NCI-H748 (cell line): ENCODE results near the gene BTN2A1.
"Not testable (repeated sequence)": the region's sequence is repeated elsewhere in the genome, so short reads cannot be mapped to it uniquely, and the experiment has no call there.

Experiments used
- DNase-seq: peaks from one replicate; lab custom pipeline; 2025; ENCODE audit not compliant: unreplicated experiment; lab: John Stamatoyannopoulos, UW

BTN2A1 gene

DNA sequence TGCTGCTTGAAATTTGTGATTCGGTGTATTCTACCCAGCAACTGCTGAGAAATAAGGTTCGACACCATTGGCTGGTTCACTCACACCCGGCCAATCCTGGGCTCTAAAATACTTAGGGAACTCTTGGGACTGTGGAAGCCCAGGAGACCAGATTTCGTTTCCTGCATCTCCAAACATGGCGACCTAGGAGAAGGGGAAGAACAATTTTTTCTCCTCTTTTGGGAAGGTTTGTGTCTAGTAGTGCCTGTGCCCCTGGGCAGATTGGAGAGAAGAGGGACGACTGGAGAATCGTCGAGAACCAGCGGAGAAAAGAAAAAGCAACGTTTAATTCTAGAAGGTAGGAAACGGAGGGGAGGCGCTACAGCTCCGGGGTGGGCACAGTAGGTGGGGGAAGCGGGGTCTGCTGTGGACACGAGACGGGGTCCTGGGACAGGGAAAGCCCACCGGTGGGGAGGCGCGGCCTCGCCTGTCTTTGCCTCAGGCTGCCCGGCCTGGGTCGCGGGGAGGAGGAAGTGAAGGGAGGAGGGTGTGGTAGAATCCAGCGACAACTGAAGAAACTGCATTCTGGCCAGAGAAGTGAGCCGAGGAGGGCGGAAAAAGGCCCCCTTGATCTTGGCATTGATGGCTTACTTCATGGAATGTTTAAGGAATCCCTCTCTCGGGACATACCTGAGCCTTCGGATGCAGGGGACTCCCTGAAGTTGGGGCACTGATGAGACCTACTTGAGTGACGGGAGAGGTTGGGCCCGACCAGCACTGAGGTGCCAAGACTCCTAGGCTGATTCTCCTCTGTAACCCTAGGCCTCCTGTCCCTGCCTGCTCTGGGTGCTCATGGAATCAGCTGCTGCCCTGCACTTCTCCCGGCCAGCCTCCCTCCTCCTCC is at the start of gene BTN2A1:
Gene BTN2A1, plus strand, starts transcription at position 150 of the 883 bp plus-strand sequence. Its CDS starts 682 bp downstream, at position 832.
- peak; percentile 93 for DNase-seq

DNA sequence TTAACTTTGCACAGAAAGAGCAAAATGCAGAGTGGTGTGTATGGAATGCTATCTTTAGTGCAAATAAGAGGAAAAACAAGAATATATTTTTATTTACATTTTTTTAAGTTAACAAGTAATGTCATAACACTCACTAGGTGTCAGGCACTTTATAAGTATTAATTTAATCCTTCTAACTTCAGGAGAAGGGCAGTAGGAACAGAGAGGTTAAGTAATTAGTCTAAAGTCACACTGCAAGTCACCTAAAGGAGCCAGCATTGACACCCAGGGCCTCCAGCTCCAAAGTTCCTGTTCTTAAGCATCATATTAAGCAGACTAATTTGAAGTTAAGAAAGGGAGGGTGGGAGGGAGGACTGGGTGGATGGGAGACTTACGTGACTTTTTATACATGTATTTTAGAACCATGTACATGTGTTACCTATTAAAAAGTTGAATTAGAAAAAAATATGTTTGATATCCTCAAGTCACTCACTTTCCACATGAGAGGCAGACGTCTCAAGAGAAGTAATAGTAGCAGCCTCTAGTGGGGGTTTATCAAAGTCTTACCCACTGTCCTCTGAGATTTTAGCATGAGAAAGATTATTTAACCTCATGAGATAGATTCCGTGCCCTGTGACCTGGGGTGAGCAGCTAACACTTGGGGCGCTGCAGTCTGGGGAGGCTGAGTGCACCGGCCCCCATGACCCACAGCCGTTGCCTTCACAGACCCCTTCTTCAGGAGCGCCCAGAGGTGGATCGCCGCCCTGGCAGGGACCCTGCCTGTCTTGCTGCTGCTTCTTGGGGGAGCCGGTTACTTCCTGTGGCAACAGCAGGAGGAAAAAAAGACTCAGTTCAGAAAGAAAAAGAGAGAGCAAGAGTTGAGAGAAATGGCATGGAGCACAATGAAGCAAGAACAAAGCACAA is 48.7 kb upstream of the BTN2A1 start:
- no peak for DNase-seq

DNA sequence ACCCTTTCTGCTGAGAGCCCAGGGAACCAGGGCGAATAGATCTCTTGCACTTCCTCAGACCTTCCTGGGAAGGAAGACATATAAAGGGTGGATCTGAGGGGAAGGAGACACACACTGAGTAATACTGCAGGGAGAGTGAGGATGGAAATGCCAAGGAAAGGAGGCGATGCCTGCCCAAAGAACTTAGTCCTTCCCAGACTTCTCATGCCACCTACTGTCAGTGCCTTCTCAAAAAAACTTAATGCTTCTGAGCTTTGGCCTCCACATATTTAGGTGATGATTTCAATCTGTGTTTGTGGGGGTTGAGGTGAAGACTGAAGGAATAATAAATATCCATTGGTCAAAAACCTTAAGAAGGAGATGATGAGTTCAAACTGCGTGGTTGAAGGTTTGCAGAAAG is 46.0 kb upstream of the BTN2A1 start:
- no peak for DNase-seq

DNA sequence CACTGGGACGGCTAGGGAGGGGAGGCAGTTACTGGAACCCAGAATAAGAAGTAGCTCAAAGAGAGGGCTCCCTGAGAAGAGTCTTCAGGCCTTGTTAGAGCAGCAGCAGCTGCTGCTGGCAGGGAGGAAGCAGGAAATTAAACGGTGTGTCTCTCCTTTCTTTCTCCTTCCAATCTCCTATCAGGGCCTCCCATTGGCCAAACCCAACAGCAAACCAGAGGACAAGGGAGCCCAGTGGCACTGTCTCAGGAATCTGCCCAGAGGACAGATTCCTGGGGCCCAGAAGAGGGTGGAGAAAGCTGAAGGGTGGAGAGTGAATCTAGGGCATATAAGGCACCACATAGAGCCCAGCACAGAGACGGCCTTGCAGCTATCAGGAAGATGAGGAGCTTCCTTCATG is 45.5 kb upstream of the BTN2A1 start:
- no peak for DNase-seq

DNA sequence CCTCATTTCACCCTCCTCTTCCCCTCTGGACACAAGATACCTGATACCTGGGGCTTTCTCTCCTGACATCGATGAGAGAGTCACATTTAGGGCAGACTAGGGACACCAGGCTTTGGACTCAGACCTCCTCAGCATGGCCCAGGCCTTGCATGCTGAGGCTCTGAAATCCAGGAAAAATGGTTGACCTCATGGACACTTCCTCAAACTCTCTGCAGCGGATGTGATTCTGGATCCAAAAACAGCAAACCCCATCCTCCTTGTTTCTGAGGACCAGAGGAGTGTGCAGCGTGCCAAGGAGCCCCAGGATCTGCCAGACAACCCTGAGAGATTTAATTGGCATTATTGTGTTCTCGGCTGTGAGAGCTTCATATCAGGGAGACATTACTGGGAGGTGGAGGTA is 44.8 kb upstream of the BTN2A1 start:
- DNase-seq = no peak

DNA sequence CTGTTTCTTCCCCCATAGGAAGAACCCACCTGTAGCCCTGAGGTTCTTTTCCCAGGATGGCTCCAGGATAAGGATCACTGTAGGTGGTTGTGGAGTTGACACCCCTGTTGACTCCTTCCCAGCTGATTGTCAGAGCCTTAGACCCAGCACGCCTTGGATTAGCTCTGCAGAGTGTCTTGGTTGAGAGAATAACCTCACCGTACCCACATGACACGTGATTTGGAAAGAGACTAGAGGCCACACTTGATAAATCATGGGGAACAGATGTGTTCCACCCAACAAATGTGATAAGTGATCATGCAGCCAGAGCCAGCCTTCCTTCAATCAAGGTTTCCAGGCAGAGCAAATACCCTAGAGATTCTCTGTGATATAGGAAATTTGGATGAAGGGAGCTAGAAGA is 43.5 kb upstream of the BTN2A1 start:
- DNase-seq = no peak

DNA sequence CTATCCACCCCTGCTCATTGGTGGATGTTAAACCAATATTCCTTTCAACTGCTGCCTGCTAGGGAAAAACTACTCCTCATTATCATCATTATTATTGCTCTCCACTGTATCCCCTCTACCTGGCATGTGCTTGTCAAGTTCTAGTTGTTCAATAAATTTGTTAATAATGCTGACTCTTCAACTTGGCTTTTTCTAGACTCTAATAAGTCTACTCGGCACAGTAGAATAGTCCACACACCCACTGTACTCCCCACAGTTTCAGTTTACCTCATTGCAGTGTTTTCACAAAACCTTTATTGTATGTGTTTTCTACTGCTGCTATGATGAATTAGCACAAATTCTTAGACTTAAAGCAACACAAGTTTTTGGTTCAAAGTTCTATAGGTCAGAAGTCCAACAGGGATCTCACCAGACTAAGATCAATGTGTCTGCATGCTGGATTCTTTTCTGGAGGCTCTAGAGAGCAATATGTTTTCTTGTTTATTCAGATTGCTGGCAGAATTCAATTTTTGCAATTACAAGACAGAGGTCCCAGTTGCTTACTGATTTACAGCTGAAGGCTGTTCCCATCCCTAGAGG is 42.6 kb upstream of the BTN2A1 start:
- DNase-seq = no peak

DNA sequence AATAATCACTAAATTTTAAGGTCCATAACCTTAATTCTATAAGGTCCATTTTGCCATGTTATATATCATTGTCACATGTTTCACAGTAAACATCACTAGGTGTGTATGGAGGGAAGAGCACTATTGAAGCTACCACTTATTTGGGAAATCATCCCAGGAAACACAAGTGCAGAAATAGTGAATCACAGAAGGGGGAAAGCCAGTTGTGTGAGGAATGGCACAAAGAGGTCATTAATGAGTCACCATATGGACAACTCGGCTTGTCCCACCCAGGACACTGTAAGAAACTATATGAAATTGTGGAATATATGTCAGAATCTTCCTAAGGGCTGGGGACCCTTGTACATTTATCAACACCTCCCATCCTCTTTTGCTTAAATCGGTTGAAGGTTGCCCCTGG is 42.0 kb upstream of the BTN2A1 start:
- no peak for DNase-seq

DNA sequence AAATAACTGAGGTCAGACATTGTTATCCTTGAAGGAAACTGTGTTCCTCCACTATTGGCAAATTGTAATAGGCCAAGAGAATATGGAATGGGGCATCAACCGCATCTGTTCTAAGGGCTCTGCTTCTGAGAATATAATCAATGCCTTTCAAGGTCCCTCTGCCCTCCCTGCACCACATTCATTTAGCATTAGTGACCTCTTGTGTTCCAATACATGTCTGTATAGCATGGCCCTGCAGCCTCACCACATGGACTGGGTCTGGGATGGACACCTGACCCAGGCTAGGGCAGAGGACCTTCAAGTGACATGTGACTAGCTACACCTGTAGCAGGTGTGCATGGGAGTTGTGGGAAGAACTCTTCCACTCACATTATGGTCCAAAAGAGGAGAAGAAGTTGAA is 41.5 kb upstream of the BTN2A1 start:
- DNase-seq = no peak

DNA sequence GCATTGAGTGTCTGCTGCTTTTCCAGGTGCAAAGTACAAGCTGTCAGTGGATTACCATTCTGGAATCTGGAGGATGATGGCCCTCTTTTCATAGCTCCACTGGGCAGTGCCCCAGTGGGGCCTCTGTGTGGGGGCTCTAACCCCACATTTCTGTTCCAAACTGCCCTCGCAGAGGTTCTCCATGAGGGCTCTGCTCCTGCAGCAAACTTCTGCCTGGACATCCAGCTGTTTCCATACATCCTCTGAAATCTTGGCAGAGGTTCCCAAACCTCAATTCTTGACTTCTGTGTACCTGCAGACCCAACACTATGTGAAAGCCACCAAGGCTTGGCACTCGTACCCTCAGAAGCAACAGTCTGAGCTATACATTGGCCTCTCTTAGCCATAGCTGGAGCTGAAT is 39.7 kb upstream of the BTN2A1 start:
- DNase-seq = not testable (repeated sequence)

DNA sequence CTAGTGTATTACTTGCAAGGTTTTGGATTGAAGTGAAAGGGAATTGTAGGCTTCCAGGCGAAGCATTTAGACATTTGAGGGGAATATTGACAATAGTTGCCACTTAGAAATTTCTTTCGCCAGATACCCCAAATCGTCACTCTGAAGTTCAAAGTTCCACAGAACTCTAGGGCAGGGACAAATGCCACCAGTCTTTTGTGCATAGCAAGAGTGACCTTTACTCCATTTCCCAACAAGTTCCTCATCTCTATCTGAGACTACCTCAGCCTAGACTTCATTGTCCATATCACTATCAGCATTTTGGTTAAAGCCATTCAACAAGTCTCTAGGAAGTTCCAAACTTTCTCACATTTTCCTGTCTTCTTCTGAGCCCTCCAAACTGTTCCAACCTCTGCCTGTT is 39.0 kb upstream of the BTN2A1 start:
- not testable (repeated sequence) for DNase-seq

DNA sequence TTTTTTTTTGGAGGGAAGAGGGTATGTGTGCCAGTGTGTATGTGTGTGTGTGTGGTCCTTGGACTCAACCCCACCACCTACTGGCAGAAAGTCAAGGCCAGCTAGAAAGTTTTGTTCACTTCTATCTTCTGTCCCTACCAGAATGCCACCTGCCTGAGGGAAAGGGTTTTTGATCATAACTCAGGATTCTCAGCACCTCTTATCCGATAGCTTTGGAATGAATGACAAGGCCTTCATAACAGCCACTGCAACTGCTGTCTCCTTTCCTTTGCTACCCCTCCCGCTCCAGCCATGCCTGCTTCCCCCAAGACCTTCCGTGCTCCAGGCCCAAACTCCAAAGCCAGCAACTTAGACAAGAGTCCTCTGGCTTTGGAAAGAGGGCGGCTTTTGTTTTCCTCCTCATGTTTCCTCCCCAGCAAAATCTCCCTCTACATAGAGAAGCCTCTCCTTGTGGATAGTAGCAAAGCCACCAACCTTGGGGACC is 37.0 kb upstream of the BTN2A1 start:
- DNase-seq = peak; percentile 26

DNA sequence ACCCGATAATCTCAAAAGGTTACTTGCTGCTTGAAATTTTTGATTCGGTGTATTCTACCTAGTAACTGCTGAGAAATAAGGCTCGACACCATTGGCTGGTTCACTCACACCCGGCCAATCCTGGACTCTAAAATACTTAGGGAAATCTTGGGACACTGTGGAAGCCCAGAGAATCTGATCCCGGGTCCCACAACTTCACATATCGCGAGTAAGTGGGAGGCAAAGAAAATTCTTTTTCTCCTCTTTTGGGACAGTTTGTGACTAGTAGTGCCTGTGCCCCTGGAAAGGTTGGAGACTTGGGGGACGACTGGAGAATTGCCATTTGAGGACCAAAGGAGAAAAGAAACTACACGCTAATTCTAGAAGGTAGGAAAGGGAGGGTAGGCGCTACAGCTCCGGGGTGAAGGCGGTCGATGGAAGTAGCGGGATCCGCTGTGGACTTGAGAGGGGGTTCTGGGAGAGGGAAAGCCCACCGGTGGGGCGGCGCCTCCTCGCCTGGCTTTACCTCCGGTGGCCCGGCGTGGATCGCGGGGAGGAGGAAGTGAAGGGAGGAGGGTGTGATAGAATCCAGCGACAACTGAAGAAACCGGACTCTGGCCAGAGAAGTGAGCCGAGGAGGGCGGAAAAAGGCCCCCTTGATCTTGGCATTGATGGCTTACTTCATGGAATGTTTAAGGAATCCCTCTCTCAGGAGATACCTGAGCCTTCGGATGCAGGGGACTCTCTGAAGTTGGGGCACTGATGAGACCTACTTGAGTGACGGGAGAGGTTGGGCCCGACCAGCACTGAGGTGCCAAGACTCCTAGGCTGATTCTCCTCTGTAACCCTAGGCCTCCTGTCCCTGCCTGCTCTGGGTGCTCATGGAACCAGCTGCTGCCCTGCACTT is 36.3 kb upstream of the BTN2A1 start:
- peak; percentile 80 for DNase-seq

DNA sequence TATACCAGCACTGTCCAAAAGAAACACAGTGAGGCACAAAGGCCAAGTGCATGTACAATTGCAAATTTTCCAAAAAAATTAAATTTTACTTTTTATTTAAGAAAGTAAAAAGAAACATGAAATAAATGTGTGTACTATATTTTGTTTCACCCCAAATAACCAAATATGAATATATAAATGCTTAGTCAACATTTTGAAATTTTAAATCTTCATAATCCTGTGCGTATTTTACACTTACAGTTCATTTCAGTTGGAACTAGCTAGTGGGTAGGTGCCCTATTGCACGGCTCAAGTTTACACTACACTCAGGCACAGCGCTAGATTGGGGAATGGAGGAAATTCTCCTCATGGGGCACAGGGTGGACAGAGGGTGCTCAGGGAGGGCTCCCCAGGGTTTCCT is 35.4 kb upstream of the BTN2A1 start:
- no peak for DNase-seq

DNA sequence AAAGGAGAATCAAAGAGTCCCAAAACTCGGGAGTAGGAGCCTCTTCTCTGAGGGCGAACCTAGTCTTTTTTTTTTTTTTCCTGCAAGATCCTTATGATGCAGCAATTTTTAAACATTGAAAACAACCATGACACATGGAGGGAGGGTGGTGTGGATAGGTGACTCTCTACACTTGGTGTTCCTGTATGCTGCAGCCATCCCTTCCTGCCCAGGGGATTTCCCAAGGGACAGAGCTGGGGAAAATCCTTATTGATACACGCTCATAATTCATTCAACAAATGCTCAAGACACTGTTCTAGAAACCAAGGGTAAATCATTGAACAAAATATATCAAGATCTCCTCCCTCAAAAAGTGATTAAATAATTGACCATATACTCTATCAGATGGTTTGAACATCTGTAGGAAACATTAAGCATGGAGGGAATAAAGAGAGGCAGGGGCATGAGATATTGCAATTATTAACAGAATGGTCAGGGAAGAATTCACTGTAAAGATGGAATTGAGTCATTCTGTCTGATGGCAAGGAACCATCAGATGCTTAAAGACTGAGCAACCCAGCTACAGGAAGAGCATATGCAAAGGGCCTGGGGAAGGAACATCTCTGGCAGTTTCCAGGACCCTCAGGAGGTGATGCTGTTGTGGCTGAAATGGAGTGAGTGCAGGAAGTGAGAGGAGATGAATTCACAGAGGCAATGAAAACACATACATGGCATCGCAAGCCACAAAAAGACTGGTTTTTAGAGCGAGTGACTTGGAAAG is 30.9 kb upstream of the BTN2A1 start:
- no peak for DNase-seq

DNA sequence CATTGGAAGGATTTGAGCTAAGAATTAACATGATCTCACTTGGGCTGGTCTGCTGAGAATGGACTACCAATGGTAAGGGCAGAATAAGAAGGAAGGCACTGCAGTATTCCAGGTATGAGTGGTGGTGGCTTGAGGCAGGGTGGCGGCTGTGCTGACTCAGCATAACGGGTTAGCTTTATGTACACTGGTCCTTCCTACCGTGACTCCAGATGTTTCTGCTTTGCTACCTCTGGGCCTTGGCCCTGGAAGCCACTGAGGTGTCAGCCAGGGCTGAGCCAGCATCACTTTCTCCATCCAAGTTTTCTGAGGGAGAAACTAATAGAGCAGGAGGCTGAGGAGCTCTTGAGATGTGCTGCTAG is 30.3 kb upstream of the BTN2A1 start:
- DNase-seq = no peak

DNA sequence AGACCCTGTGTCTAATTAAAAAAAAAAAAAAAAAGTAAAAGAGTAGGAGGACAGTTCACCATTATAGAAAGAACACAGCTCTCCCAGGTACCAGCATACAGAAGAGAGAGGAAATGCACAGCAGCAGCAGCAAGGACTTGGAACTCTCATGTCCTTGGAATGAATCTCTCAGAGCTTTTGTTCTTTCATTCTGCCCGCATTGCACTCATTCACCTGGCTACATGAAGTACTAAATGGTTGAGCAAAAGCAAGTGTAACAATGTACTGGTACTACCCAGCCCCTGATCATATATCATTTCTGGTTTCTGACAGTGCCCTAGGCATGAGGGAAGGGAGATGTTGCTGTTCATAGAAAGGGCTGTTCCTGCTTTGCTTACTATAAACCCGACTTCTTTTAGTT is 29.5 kb upstream of the BTN2A1 start:
- DNase-seq = no peak

DNA sequence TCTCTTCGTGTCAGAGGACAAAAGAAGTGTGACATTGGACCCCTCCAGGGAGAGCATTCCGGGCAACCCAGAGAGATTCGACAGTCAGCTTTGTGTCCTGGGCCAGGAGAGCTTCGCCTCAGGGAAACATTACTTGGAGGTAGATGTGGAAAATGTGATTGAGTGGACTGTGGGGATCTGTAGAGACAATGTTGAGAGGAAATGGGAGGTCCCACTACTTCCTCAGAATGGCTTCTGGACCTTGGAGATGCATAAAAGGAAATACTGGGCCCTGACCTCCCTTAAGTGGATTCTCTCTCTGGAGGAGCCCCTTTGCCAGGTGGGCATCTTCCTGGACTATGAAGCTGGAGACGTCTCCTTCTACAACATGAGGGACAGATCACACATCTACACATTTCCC is 27.0 kb upstream of the BTN2A1 start:
- no peak for DNase-seq

DNA sequence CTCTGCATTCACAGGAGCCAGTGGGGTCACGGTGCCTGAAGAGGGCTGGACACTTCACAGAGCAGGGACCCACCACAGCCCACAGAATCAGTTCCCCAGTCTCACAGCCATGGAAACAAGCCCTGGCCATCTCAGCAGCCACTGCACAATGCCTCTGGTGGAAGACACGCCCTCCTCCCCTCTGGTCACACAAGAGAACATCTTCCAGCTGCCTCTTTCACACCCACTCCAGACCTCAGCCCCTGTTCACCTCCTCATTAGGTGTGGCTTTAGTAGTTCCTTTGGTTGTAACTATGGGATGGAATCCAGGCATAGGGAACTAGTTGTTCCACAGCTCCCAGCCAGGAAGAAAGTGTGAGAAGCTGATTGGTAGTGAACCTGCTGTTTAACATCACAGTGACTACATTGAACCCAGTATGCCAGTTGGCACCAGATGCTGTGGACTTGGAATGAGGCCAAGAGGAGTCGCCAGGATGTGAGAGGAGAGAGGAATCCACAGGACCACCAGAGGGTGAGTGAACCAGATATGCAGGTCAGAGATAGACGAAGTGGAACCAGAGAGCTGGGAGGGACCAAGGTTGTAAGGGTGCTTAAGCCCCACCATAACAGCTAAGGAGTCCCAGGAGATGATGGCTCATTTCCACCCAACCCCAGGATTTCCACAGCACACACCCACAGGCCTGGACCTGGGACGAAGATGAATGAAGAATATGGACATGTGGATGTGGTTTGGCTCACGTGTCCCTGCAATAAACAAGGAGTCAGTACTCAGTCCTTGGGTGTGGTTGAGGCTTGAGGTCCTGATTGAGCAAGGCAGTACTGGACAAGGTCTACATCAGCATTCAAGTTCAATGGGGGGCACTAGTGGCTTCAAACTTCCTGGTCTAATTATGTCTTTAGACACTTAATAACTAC is 26.2 kb upstream of the BTN2A1 start:
- DNase-seq = peak; percentile 52
